OCI-M1 (cell line): ENCODE data around the gene MCAM.

ENCODE experiments used
- DNase-seq: peaks from one replicate; lab custom pipeline; 2025; lab: John Stamatoyannopoulos, UW

MCAM gene

DNA sequence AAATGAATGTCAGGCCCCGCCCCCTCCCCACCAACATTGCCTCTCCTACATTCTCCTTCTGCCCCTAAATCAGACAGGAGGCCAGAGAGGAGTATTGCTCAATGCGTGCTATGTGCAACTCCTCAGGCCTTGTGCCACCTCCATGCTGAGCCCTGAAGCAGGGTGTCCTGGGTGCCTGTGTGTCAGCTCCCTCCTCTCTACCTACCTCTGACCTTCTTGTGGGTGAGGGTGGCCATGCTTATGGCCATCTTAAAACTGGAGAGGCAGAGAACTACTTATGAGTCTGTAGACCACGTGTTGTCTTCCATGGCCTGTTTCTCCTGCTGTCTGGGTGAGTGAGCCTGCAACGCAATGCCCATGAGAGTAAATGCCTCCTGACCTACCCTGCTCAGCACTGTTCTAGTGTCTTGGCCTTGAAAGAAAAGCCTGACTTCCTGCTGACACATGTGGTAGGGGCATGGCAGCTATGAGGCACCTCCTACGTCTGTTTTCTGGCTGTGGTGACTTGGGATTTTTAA, 10.5 kb downstream of the MCAM start:
- peak; percentile 19 for DNase-seq

DNA sequence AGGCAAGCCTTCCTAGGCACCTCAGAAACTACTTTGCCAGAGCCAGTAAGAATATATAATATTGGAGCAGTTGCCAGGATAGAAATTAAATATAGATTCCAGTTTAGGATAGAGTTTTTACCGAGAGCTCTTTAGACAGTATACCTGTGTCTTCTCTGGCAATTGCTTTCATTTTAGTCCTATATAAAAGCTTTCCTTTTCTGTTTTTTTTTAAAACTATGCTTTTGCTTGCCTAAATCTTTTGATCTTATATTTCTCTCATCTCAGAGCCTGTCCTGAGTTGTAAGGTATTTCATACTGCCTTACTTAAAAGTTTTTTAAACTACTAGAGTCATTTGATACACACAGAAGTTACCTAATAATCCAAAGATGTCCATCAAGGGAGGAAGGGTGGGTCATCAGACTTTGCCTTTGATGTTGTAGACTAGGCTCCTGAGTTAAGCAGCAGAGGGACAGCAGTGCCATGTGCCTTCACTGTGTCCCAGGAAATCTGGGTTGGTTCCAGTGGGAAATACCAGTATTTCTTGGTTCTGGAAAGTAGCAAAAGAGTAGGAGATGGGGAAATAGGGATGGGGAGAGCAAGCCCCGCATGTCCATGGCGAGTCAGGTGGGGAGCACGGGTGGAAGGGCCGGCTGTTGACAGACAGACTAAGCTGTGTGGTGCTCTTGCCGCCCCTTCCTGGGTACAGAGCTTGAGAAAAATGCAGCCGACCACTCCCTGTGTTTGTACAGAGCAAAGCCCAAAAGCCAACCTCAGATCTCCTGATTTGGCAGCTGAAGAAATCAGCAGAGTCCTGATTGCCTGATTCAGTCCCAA, 11.2 kb downstream of the MCAM start:
- no peak for DNase-seq

DNA sequence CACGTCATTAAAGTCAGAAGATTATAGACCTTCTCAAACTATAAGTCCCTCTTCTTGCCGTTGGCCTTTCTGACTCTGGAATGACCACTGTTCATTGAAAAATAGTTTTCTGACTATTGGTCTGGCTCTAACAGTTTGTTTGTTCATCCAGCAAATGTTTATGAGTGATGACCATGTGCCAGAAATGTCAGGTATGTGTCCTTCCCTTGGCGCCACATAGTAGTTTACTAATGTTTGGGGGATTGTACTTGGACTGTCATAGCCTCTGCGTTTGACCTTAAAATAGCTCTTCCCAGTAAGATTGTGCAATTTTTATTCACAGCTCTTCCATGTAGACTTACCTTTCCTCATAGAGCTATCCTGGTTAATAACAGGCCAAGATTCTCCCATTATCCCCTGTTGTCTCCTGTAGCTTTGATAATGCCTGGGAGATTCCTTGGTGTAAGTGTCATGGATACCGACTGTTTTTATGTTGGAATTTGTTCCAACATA, 13.7 kb downstream of the MCAM start:
- DNase-seq: no peak

DNA sequence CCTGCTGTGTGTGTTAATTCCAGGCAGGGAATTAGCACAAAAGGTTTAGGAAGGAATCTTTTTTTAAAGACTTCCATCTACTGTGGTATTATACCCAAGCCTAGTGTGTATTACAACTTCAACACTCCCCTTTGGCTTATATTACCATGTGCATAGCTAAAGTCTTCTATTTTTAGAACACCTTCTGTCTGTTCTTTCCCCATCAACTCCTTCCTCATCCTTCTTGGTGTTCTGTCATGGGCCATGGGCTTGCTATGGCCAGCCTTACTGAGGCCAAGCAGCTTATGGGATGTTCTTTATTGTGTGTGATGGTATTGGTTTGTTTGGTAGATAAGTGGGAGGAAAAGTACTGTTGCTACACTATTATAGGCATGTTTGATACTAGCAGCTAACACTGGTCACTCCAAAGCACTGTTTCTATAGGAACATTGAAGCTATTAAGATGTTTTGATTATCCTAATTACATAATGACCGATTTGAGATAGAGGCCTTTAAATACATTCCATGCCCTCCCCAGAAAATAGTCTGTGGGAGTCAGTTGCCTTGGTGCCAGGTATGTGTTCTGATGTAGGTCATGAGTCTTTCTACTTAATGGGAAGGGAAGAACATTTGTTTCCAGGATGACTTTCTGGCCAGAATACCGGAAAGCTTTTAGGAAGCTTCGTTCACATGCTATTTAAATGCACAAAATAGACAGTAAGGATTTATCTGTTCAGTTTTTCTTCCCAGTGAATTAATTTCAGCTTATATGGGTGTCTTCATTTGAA, 16.5 kb downstream of the MCAM start:
- DNase-seq: no peak

DNA sequence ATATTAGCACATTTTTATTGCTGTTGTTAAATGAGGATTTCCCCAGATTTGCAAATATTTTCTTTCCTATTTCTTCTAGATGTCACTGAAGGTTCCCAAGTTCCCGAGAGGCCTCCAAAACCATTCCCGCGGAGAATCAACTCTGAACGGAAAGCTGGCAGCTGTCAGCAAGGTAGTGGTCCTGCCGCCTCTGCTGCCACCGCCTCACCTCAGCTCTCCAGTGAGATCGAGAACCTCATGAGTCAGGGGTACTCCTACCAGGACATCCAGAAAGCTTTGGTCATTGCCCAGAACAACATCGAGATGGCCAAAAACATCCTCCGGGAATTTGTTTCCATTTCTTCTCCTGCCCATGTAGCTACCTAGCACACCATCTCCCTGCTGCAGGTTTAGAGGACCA, 17.5 kb downstream of the MCAM start:
- DNase-seq: no peak

DNA sequence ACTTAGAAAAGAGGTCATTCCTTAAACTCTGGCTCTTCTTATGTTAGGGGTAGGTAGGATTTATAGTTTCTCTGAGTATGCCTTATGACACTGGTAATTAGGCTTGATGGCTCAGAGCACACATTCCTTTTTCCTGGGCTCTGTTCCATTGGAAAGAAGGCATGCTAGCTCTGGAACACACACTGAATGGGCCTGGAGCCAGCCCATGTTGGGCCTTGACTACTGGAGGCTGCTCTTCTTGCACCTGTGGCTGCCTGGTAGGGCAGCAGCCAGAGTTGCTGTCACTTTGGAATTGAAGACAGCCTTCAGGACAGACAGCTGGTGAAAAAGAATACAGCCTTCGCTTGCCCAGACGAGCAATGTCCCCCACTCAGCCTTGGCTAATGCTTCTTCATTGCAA, 18.2 kb downstream of the MCAM start:
- no peak for DNase-seq

DNA sequence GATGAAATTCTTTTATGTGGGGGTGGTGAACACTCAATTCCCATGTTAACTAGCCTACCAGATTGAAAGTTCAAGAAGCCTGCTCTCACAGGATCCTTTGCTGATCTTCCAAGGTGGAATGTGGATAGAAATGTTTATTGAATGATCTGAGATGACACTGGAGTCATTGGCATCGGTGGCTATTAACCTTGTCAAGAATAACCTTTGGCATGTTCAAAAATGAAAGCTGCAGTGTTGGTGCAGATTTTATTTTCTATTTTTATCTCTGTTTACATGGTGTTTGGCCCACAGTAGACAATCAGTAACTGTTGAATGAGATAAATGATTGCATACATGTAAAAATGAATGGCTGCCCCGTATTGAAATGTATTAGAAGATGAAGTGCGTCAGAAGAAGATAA, 19.0 kb downstream of the MCAM start:
- no peak for DNase-seq

DNA sequence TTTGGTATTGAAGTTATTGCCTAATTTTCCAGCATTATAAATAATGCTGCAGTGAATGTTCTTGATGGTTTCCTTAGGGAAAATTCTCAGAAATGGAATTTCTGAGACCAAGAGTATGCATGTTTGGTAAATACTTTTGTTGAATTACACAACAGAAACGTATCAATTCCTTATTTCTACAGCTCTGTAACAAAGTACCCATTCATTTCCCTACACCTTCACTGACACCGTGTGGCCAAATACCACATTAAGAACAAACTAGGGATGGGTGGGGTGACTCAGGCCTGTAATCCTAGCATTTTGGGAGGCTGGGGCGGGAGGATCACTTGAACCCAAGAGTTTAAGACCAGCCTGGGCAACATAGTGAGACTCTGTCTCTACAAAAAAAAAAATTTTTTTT, 21.8 kb downstream of the MCAM start:
- peak; percentile 47 for DNase-seq

DNA sequence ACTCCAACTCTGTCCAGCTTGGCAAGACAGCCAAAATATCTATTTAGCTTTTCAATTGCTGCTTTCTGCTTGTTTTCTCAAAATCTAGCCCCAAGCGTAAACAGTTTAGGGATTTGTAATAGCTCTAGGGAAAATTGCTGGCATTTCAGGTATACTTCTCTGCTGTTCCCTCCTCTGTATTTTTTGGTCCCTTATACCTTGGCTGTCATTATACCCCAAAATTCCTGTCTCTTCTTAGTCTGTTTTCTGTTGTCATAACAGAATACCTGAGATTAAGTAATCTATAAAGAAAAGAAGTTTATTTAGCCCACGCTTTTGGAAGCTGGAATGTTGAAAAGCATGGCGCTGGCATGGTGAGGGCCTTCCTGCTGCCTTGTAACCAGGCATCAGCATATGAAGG, 23.5 kb downstream of the MCAM start:
- DNase-seq: no peak

DNA sequence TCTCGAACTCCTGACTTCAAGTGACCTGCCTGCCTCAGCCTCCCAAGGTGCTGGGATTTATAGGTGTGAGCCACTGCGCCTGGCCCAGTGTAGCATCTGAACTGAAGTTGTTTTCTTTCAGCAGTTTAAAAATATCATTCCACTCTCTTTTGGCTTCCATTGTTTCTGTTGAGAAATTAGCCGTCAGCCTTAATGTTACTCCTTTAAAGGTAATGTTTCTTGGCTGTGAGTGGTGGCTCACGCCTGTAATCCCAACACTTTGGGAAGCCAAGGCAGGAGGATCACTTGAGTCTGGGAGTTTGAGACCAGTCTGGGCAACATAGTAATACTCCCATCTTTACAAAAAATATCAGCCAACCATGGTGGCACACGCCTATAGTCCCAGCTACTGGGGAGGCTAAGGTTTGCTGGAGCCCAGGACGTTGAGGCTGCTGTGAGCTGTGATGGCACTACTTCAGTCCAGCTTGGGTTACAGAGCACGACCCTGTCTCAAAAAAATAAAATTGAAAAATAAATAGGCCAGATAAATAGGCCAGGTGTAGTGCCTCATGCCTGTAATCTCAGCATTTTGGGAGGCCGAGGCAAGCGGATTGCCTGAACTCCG, 25.9 kb downstream of the MCAM start:
- DNase-seq: peak; percentile 12

DNA sequence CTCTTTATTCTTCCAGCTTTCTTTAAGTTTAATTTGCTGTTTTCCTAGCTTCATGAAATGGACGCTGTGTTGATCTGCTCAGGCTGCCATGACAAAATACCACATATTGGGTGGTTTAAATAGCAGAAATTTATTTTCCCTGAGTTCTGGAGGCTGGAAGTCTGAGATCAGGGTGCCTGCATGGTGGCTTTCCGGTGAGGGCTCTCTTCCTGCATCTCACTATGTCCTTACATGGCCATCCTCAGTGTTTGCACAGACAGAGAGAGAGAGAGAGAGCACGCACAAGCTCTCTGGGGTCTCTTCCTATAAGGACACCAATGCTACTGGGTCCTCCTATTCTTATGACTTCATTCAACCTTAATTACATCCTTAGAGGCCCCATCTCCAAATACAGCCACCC, 28.7 kb downstream of the MCAM start:
- DNase-seq: no peak

DNA sequence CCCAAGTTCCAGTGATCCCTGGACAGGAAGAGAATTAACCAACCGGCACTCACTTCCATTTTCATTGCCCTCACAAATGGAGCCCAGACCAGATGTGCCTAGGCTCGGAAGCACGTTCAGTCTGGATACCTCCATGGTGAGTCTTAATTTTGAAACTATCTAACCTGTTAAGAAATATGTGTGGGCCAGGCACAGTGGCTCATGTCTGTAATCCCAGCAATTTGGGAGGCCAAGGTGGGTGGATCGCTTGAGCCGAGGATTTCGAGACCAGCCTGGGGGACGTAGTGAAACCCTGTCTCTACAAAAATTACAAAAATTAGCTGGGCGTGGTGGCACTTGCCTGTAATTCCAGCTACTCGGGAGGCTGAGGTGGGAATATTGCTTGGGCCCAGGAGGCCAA, 31.5 kb downstream of the MCAM start:
- DNase-seq: no peak

DNA sequence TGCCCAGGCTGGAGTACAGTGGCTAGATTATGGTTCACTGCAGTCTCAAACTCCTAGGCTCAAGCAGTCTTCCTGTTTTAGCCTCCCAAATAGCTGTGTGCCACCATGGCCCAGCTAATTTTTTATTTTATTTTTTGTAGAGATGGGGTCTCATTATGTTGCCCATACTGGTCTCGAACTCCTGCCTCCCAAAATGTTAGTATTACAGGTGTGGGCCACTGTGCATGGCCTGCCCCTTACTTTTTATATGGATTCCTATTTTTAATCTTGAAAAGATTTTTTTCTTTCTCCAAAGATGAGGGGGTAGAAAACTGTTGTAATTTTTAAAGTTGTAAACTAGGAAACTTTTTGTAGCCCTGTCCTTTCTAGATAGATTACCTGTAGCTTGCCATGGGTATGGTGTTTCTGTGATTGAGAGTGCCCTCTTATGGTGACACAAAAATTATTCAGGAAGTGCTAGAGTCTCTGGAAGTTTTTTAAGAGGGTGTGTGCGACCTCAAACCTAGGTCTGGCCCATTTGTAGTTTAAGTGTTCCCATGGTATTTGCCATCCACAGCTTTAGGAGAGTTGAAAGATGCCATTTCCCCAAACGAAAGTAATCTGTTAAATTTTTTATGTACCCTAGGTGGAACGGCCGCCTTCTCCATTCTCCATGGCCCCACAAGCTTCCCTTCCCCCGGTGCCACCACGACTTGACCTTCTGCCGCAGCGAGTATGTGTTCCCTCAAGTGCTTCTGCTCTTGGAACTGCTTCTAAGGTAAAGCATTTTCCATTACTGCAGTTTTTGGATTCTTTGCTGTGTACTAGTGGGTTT, 32.4 kb downstream of the MCAM start:
- peak; percentile 76 for DNase-seq

DNA sequence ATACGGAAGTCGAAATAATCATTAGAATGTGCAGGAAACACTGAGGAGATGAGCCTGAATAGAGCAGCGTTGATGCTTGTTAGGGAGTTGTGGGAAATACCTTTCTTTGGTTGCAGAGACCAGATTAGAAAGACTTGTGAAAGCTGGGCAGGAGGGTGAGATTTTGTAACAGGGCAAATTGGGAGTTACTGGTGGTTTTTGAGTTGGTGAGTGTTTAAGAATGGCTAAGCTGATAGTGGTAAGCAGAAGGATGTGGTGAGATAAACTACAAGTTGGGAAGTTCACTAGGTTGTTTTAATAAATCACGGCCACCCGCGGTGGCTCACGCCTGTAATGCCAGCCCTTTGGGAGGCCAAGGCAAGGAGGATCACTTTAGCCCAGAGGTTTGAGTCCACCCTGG, 34.4 kb downstream of the MCAM start:
- DNase-seq: peak; percentile 87

DNA sequence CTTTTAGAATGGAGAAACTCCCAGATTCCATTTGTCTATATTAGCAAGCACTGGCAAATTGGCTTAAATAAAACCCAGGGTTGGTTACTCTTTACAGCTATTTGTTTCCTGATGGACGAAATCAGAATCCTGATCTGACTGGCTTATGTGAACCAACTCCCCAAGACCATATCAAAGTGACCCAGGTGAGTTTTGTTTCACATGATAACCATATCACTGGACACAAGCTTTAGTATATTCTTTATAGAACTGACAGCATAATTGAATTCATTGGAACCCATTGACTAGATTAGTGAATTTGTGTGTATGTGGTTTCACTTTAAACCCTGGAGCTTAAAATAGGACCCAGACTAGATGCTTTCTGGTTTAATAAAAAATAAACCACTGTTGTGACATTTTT, 39.3 kb downstream of the MCAM start:
- no peak for DNase-seq

DNA sequence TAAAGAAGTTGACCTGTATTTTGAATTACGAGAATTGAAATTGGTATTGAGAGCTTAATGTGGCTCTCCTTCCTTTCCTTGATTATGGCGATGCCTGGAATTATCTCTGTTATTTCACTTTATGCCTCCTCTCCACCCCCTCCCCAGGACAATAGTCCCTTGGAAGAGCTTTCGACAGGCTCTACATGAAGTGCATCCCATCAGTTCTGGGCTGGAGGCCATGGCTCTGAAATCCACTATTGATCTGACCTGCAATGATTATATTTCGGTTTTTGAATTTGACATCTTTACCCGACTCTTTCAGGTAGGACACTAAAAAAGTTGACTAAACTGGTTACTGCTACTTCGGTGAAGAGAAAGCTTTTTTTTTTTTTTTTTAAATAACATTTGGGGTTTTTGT, 43.2 kb downstream of the MCAM start:
- no peak for DNase-seq

DNA sequence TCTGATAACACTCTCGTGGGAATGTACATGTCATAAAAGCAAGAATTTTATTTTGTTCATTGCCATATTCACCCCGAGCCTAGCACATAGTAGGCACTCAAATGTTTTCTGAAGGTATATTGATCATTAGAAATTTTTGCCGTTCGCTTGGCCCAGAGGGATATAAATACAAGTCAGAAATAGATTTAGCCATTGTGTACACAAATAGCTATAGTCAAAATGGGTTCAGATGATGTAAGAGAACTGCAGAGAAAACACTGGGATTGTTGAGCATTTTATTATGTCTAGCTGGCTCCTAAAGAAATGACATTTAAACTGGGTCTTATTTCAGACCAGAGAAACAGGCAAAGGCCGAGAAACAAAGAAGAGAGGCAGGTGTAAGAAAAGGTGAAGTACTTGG, 49.3 kb downstream of the MCAM start:
- no peak for DNase-seq

DNA sequence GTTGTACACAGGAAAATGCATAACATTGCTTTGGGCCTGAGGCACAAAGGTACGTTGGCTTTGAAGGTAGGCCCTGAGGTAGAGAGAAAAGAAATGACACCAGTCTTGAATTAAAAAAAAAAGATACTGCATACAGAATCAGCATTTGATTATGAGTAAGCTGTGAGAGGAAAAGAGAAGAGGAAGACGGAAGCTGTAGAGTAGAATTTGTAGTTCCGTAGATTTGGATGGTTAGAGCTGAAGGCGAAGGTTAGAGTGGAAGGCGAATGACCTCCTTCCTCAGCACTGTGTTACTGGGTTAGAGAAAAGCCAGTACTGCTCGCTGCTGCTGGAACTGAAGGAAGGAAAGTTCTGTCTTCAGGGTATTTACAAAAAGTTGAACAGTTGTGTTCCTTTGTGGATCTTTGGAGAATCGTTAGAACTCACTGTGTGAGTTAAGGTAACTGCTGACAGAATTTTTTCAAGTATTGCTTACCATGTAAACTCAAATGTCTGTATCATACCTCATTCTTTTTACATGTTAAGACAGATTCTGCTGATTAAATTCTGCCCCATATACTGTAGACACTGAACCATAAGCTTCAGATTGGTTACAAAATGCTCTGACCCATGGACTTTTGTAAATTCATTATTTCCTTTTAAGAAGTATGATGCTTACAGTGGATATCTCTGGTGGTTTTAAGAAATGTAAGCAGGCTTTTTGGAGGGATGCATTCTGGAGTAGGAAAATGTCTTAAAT, 50.2 kb downstream of the MCAM start:
- DNase-seq: no peak

DNA sequence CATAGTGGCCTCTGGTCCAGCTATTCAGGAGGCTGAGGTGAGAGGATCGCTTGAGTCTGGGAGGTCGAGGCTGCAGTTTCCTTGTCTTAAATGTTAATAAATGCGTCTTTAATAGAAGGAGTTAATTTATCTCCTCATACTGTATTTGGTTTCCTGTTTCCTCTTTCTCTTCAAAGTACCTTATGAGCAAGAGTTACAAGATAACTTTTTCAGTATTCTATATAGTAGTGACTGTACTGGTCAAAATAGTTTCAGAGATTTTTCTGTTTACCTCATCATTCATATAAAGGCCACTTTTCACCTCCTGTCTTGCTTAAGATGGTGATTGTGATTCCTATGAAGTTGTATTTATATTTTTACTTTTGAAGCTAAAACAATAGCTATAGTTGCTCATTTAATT, 50.9 kb downstream of the MCAM start:
- no peak for DNase-seq

DNA sequence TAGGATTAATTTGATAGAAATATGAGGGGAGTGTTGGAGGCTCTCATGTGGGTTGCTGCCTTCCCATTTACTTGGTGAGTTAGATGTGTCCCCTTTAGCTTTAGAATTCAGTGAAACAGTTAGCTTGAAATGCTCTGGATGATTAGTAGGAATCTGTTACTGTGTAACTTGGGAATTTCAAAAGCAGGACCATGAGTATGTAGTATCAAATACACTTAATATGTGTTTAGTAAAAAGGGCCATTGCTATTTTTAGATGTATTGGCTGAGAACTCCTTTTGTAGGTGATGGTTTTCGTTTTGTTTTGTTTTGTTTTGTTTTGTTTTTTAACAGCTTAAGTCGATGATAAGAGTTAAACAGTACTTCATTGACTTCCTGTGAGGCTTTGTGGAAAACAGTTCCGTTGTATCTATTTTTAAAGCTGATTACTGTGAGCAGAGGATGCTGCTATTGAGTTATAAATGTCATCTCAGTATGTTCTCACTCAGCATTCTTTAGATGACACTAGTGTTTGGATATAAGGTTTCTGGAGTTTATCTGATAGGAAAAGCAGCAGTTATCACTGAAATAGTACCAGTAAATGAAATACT, 53.5 kb downstream of the MCAM start:
- DNase-seq: no peak
